SK-N-SH treated with all-trans-retinoic acid at 6 μM for 48 hours (cell line): Measurements from ENCODE around the gene TMEM232.
"Not testable (repeated sequence)": the region's sequence is repeated elsewhere in the genome, so short reads cannot be mapped to it uniquely, and the experiment has no call there.

Source experiments
- ATAC-seq: fragments of 200-7000 bp; cut with Tn5 transposase; 3 replicates; pipeline ENCODE4 v1.9.1; 2020; ENCODE audit warnings: mild to moderate bottlenecking, moderate library complexity
- ARNTL ChIP-seq: fragments of 450-650 bp; formaldehyde crosslinking; IDR thresholded peaks from 2 replicates; pipeline ENCODE4 v1.5.0; 2020; ENCODE audit warnings: low read depth, mild to moderate bottlenecking, moderate library complexity, borderline replicate concordance
- BACH2 ChIP-seq: fragments of 250-450 bp; sonication (Bioruptor Pico); IDR thresholded peaks from 2 replicates; pipeline ENCODE4 v1.9.0; 2021; ENCODE audit warnings: mild to moderate bottlenecking, borderline replicate concordance
- CSDC2 ChIP-seq: fragments of 250-450 bp; sonication (Bioruptor Pico); IDR thresholded peaks from 2 replicates; pipeline ENCODE4 v1.5.0; 2020; ENCODE audit warnings: mild to moderate bottlenecking, moderate library complexity
- ESRRG ChIP-seq: fragments of 250-450 bp; sonication (Bioruptor Pico); IDR thresholded peaks from 2 replicates; pipeline ENCODE4 v1.6.1; 2021; ENCODE audit warnings: mild to moderate bottlenecking
- GLIS3 ChIP-seq: fragments of 250-450 bp; sonication (Bioruptor Pico); IDR thresholded peaks from 2 replicates; pipeline ENCODE4 v1.5.0; 2020; ENCODE audit warnings: mild to moderate bottlenecking, moderate library complexity
- ISL1 ChIP-seq: fragments of 250-450 bp; sonication (Bioruptor Pico); IDR thresholded peaks from 2 replicates; pipeline ENCODE4 v2.1.2; 2022; ENCODE audit warnings: mild to moderate bottlenecking, moderate library complexity
- OSR1 ChIP-seq: fragments of 250-450 bp; sonication (Bioruptor Pico); IDR thresholded peaks from 2 replicates; pipeline ENCODE4 v1.8.0; 2022; ENCODE audit warnings: moderate library complexity, mild to moderate bottlenecking, inconsistent platforms
- POU6F1 ChIP-seq: fragments of 250-450 bp; sonication (Bioruptor Pico); IDR thresholded peaks from 2 replicates; pipeline ENCODE4 v1.8.0; 2021; ENCODE audit warnings: low read depth, mild to moderate bottlenecking, moderate library complexity, borderline replicate concordance
- PPARA ChIP-seq: fragments of 250-450 bp; sonication (Bioruptor Pico); IDR thresholded peaks from 2 replicates; pipeline ENCODE4 v1.5.0; 2020; ENCODE audit warnings: mild to moderate bottlenecking, borderline replicate concordance
- RARB ChIP-seq: fragments of 250-450 bp; sonication (Bioruptor Pico); IDR thresholded peaks from 2 replicates; pipeline ENCODE4 v1.8.0; 2021; ENCODE audit warnings: mild to moderate bottlenecking, moderate library complexity
- SNAI2 ChIP-seq: fragments of 250-450 bp; sonication (Bioruptor Pico); IDR thresholded peaks from 2 replicates; pipeline ENCODE4 v1.5.0; 2020; ENCODE audit warnings: mild to moderate bottlenecking, moderate library complexity
- TCF4 ChIP-seq: fragments of 250-450 bp; sonication (Bioruptor Pico); IDR thresholded peaks from 2 replicates; pipeline ENCODE4 v1.8.0; 2021; ENCODE audit warnings: mild to moderate bottlenecking, moderate library complexity, borderline replicate concordance
- TOX ChIP-seq: fragments of 250-450 bp; sonication (Bioruptor Pico); IDR thresholded peaks from 2 replicates; pipeline ENCODE4 v1.8.0; 2021; ENCODE audit warnings: mild to moderate bottlenecking, moderate library complexity, borderline replicate concordance
- TSHZ2 ChIP-seq: fragments of 250-450 bp; sonication (Bioruptor Pico); IDR thresholded peaks from 2 replicates; pipeline ENCODE4 v1.5.0; 2020; ENCODE audit warnings: mild to moderate bottlenecking, moderate library complexity
- ZC3H10 ChIP-seq: fragments of 250-450 bp; sonication (Bioruptor Pico); IDR thresholded peaks from 2 replicates; pipeline ENCODE4 v1.5.1; 2021; ENCODE audit warnings: mild to moderate bottlenecking, moderate library complexity
- ZFP3 ChIP-seq: fragments of 250-450 bp; sonication (Bioruptor Pico); IDR thresholded peaks from 2 replicates; pipeline ENCODE4 v1.5.0; 2020; ENCODE audit warnings: mild to moderate bottlenecking, moderate library complexity
- ZFP30 ChIP-seq: fragments of 450-650 bp; formaldehyde crosslinking; IDR thresholded peaks from 2 replicates; pipeline ENCODE4 v1.5.0; 2022; ENCODE audit warnings: mild to moderate bottlenecking, moderate library complexity
- ZNF565 ChIP-seq: fragments of 450-650 bp; formaldehyde crosslinking; conservative IDR thresholded peaks from 2 replicates; pipeline ENCODE4 v1.5.0; 2020; ENCODE audit warnings: low read depth, mild to moderate bottlenecking, moderate library complexity
- ZNF70 ChIP-seq: fragments of 450-650 bp; formaldehyde crosslinking; IDR thresholded peaks from 2 replicates; pipeline ENCODE4 v1.5.0; 2020; ENCODE audit warnings: mild to moderate bottlenecking, moderate library complexity
- ZNF8 ChIP-seq: fragments of 450-650 bp; formaldehyde crosslinking; IDR thresholded peaks from 2 replicates; pipeline ENCODE4 v1.5.0; 2020; ENCODE audit warnings: mild to moderate bottlenecking, moderate library complexity
- TF ChIP-seq, protein P1 (sequence below): fragments of 250-450 bp; sonication (Bioruptor Pico); IDR thresholded peaks from 2 replicates; pipeline ENCODE4 v1.5.1; 2020; ENCODE audit warnings: low read depth, mild to moderate bottlenecking, moderate library complexity
- TF ChIP-seq, protein P2 (sequence below): fragments of 250-450 bp; sonication (Bioruptor Pico); IDR thresholded peaks from 2 replicates; pipeline ENCODE4 v1.5.1; 2021; ENCODE audit warnings: mild to moderate bottlenecking, moderate library complexity
- TF ChIP-seq, protein P3 (sequence below): fragments of 250-450 bp; sonication (Bioruptor Pico); IDR thresholded peaks from 2 replicates; pipeline ENCODE4 v1.8.0; 2020; ENCODE audit warnings: mild to moderate bottlenecking, moderate library complexity, borderline replicate concordance

TMEM232 gene

DNA sequence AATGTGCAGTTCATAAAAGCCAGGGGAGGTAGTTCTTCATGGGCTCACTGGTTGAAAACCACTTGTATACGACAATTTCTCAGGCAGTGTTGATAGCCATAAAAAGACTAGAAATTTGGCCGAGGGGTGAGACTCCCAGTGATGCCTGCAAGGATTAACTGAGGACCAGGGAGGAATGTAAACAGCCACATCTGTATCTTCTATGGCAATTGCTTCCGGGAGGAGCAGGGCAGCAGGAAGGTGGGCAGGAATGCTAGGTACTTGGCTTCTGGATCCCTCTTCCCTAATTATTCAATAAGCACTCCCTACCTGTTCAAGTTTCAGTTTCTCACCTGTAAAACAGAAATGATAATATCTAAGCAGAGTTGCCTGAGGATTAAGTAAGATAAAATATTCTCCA, 45.4 kb downstream of the TMEM232 start:
- TF ChIP-seq SNAI2 (CRISPR knock-in tag) (no peak), GLIS3 (CRISPR knock-in tag) (no peak), ARNTL (CRISPR knock-in tag) (no peak), OSR1 (no peak), ZFP3 (CRISPR knock-in tag) (no peak), BACH2 (CRISPR knock-in tag) (no peak), ZNF565 (no peak), ZNF8 (CRISPR knock-in tag) (no peak), PPARA (no peak), CSDC2 (no peak), POU6F1 (CRISPR knock-in tag) (no peak), ISL1 (CRISPR knock-in tag) (no peak), TCF4 (CRISPR knock-in tag) (no peak), ESRRG (no peak), ZNF70 (CRISPR knock-in tag) (no peak), TOX (CRISPR knock-in tag) (no peak)
- TF ChIP-seq, protein P1, sequence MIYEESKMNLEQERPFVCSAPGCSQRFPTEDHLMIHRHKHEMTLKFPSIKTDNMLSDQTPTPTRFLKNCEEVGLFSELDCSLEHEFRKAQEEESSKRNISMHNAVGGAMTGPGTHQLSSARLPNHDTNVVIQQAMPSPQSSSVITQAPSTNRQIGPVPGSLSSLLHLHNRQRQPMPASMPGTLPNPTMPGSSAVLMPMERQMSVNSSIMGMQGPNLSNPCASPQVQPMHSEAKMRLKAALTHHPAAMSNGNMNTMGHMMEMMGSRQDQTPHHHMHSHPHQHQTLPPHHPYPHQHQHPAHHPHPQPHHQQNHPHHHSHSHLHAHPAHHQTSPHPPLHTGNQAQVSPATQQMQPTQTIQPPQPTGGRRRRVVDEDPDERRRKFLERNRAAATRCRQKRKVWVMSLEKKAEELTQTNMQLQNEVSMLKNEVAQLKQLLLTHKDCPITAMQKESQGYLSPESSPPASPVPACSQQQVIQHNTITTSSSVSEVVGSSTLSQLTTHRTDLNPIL (CRISPR knock-in tag): no peak
- TF ChIP-seq, protein P2, sequence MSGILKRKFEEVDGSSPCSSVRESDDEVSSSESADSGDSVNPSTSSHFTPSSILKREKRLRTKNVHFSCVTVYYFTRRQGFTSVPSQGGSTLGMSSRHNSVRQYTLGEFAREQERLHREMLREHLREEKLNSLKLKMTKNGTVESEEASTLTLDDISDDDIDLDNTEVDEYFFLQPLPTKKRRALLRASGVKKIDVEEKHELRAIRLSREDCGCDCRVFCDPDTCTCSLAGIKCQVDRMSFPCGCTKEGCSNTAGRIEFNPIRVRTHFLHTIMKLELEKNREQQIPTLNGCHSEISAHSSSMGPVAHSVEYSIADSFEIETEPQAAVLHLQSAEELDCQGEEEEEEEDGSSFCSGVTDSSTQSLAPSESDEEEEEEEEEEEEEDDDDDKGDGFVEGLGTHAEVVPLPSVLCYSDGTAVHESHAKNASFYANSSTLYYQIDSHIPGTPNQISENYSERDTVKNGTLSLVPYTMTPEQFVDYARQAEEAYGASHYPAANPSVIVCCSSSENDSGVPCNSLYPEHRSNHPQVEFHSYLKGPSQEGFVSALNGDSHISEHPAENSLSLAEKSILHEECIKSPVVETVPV (CRISPR knock-in tag): no peak
- TF ChIP-seq, protein P3, sequence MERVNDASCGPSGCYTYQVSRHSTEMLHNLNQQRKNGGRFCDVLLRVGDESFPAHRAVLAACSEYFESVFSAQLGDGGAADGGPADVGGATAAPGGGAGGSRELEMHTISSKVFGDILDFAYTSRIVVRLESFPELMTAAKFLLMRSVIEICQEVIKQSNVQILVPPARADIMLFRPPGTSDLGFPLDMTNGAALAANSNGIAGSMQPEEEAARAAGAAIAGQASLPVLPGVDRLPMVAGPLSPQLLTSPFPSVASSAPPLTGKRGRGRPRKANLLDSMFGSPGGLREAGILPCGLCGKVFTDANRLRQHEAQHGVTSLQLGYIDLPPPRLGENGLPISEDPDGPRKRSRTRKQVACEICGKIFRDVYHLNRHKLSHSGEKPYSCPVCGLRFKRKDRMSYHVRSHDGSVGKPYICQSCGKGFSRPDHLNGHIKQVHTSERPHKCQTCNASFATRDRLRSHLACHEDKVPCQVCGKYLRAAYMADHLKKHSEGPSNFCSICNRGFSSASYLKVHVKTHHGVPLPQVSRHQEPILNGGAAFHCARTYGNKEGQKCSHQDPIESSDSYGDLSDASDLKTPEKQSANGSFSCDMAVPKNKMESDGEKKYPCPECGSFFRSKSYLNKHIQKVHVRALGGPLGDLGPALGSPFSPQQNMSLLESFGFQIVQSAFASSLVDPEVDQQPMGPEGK (CRISPR knock-in tag): no peak
- no peak for ATAC-seq

GRCh38 chr5:110676554-110676953, 49.9 kb downstream of the TMEM232 start:
- not testable (repeated sequence) for ATAC-seq

GRCh38 chr5:110665184-110665726, 61.2 kb downstream of the TMEM232 start:
- ATAC-seq: no peak
- no peak for TF ChIP-seq ISL1 (CRISPR knock-in tag)
- TF ChIP-seq ARNTL (CRISPR knock-in tag): no peak
- no peak for TF ChIP-seq TCF4 (CRISPR knock-in tag)
- TF ChIP-seq, protein P1 (CRISPR knock-in tag): no peak
- no peak for TF ChIP-seq PPARA
- no peak for TF ChIP-seq POU6F1 (CRISPR knock-in tag)
- no peak for TF ChIP-seq BACH2 (CRISPR knock-in tag)
- TF ChIP-seq TSHZ2 (CRISPR knock-in tag): no peak
- no peak for TF ChIP-seq SNAI2 (CRISPR knock-in tag)
- no peak for TF ChIP-seq ZC3H10 (CRISPR knock-in tag)
- TF ChIP-seq OSR1: no peak
- TF ChIP-seq ZNF8 (CRISPR knock-in tag): no peak
- no peak for TF ChIP-seq ZNF565
- TF ChIP-seq ESRRG: no peak
- TF ChIP-seq ZFP3 (CRISPR knock-in tag): no peak
- no peak for TF ChIP-seq ZFP30
- TF ChIP-seq, protein P3 (CRISPR knock-in tag): no peak
- TF ChIP-seq RARB (CRISPR knock-in tag): no peak
- no peak for TF ChIP-seq GLIS3 (CRISPR knock-in tag)
